H1 (cell line): ENCODE measurements around the gene MPDU1. TPM values are rescaled to one million over a fixed set of nuclear protein-coding genes. Genes with fewer than 3 reads are reported as not detected.

Experiments used
- CTCF ChIA-PET: fragments of 300-600 bp; sonication (Branson Sonifier 250); formaldehyde crosslinking; loops from one replicate; lab custom pipeline; 2021; ENCODE audit not compliant: partially characterized antibody; lab: Charles Lee
- POLR2A ChIA-PET: fragments of 300-600 bp; sonication (Branson Sonifier 250); formaldehyde crosslinking; loops from one replicate; lab custom pipeline; 2021; ENCODE audit warnings: inconsistent platforms; ENCODE audit not compliant: partially characterized antibody; lab: Charles Lee
- DNase-seq, 2 experiments: peaks; one replicate each; pipeline versions ENCODE4 v3.0.0 to v3.0.0-alpha.2; 2010 to 2022; ENCODE audit warnings: low spot score in 2 of 2, low read depth in 1 of 2, mixed read lengths in 1 of 2
- FAIRE-seq: peaks from 2 replicates; lab custom pipeline; 2011; peaks lifted over from hg19 to GRCh38; lab: Jason Lieb, UNC
- H2AFZ ChIP-seq: 2 replicates; pipeline ENCODE4 v1.8.1; 2012; ENCODE audit warnings: low read length, inconsistent platforms
- H2AK5ac ChIP-seq: 2 replicates; pipeline ENCODE4 v1.6.1; 2013; ENCODE audit warnings: low read depth, low read length
- H2BK120ac ChIP-seq: replicated peaks from 2 replicates; pipeline ENCODE3; 2013; ENCODE audit warnings: low read depth, low read length, inconsistent platforms
- H2BK12ac ChIP-seq: 2 replicates; pipeline ENCODE4 v1.6.1; 2013; ENCODE audit warnings: low read depth, low read length
- H2BK15ac ChIP-seq: 2 replicates; pipeline ENCODE4 v1.6.1; 2013; ENCODE audit warnings: low read length
- H2BK20ac ChIP-seq: 2 replicates; pipeline ENCODE4 v1.6.1; 2013; ENCODE audit warnings: low read length
- H2BK5ac ChIP-seq: 2 replicates; pipeline ENCODE4 v1.6.1; 2013; ENCODE audit warnings: low read depth, low read length
- H3K14ac ChIP-seq: 2 replicates; pipeline ENCODE4 v1.6.1; 2013; ENCODE audit warnings: inconsistent platforms; ENCODE audit not compliant: insufficient read length
- H3K18ac ChIP-seq: 2 replicates; pipeline ENCODE4 v1.6.1; 2013; ENCODE audit warnings: low read length; ENCODE audit errors: extremely low read depth
- H3K23ac ChIP-seq: 2 replicates; pipeline ENCODE4 v1.6.1; 2013; ENCODE audit warnings: inconsistent platforms; ENCODE audit not compliant: insufficient read length
- H3K23me2 ChIP-seq: 2 replicates; pipeline ENCODE4 v1.6.1; 2013; ENCODE audit warnings: low read depth, low read length
- H3K27ac ChIP-seq: 2 replicates; pipeline ENCODE4 v1.6.1; 2011; ENCODE audit warnings: low read depth, low read length, inconsistent platforms
- H3K27me3 ChIP-seq, 4 experiments: replicated peaks in 1 of 4; 1 replicate in 1 of 4; 2 replicates in 3 of 4; pipeline versions ENCODE4 v1.6.1 to v1.8.1; 2011 to 2013; ENCODE audit warnings: low read length in 3 of 4, mild to moderate bottlenecking in 3 of 4, inconsistent platforms in 2 of 4, mixed read lengths in 2 of 4, moderate library complexity in 1 of 4; ENCODE audit not compliant: control insufficient read depth in 3 of 4, insufficient read depth in 3 of 4; ENCODE audit errors: extremely low read depth in 1 of 4
- H3K36me3 ChIP-seq, 4 experiments: 2 replicates each; pipeline versions ENCODE4 v1.6.1 to v1.8.1; 2011 to 2013; ENCODE audit warnings: mild to moderate bottlenecking in 4 of 4, low read length in 3 of 4, moderate library complexity in 2 of 4, control low read depth in 1 of 4, inconsistent platforms in 1 of 4; ENCODE audit not compliant: insufficient read depth in 4 of 4, control insufficient read depth in 2 of 4
- H3K4ac ChIP-seq: replicated peaks from 2 replicates; pipeline ENCODE3; 2013; ENCODE audit warnings: low read length, low read depth, mixed read lengths, inconsistent platforms; ENCODE audit not compliant: insufficient read length
- H3K4me1 ChIP-seq, 4 experiments: replicated peaks in 1 of 4; 1 replicate in 1 of 4; 2 replicates in 3 of 4; pipeline versions ENCODE4 v1.6.1 to v1.8.1; 2011 to 2013; ENCODE audit warnings: low read length in 3 of 4, inconsistent platforms in 2 of 4, mixed read lengths in 1 of 4; ENCODE audit not compliant: insufficient read depth in 4 of 4, control insufficient read depth in 3 of 4
- H3K4me2 ChIP-seq, 2 experiments: 2 replicates each; pipeline versions ENCODE4 v1.6.1 to v1.8.1; 2011 to 2013; ENCODE audit warnings: low read depth in 2 of 2, low read length in 2 of 2, control low read depth in 1 of 2, inconsistent platforms in 1 of 2, mild to moderate bottlenecking in 1 of 2; ENCODE audit not compliant: insufficient read depth in 1 of 2
- H3K4me3 ChIP-seq, 4 experiments: fragments of 200-600, 300-600 bp in 1 of 4; sonication (generic), shearing (Covaris generic), sonication (Bioruptor Twin) in 1 of 4; 2 replicates each; pipeline versions ENCODE4 v1.5.1 to v1.8.1; 2011 to 2016; ENCODE audit warnings: low read length in 4 of 4, low read depth in 3 of 4, control low read depth in 2 of 4, inconsistent platforms in 2 of 4, mild to moderate bottlenecking in 2 of 4, mixed read lengths in 1 of 4, moderate library complexity in 1 of 4; ENCODE audit not compliant: insufficient read depth in 2 of 4; ENCODE audit errors: extremely low read depth in 1 of 4
- H3K56ac ChIP-seq: replicated peaks from 2 replicates; pipeline ENCODE3; 2013; ENCODE audit warnings: low read depth, mild to moderate bottlenecking, mixed read lengths, low read length, inconsistent platforms; ENCODE audit not compliant: insufficient read length
- H3K79me1 ChIP-seq: 2 replicates; pipeline ENCODE4 v1.6.1; 2013; ENCODE audit warnings: low read depth, low read length, control low read depth
- H3K79me2 ChIP-seq, 2 experiments: 2 replicates each; pipeline versions ENCODE4 v1.6.1 to v1.8.1; 2012 to 2013; ENCODE audit warnings: low read length in 2 of 2, mild to moderate bottlenecking in 2 of 2, inconsistent platforms in 1 of 2; ENCODE audit not compliant: insufficient read depth in 2 of 2, control insufficient read depth in 1 of 2
- H3K9ac ChIP-seq, 4 experiments: replicated peaks in 1 of 4; 1 replicate in 1 of 4; 2 replicates in 3 of 4; pipeline versions ENCODE4 v1.6.1 to v1.8.1; 2011 to 2013; ENCODE audit warnings: low read depth in 3 of 4, low read length in 3 of 4, control low read depth in 2 of 4, mild to moderate bottlenecking in 2 of 4, moderate library complexity in 2 of 4, inconsistent platforms in 1 of 4; ENCODE audit errors: extremely low read depth in 1 of 4
- H3K9me3 ChIP-seq, 2 experiments: 2 replicates each; pipeline versions ENCODE4 v1.6.1 to v1.8.1; 2012 to 2013; ENCODE audit warnings: mild to moderate bottlenecking in 2 of 2, moderate library complexity in 2 of 2, control low read depth in 1 of 2, inconsistent platforms in 1 of 2, low read depth in 1 of 2, low read length in 1 of 2, mixed read lengths in 1 of 2; ENCODE audit not compliant: insufficient read depth in 2 of 2
- H4K20me1 ChIP-seq, 2 experiments: replicated peaks in 1 of 2; 2 replicates each; pipeline versions ENCODE3 to v1.8.1; 2011 to 2013; ENCODE audit warnings: inconsistent platforms in 2 of 2, low read length in 2 of 2, mild to moderate bottlenecking in 1 of 2; ENCODE audit not compliant: insufficient read depth in 2 of 2, control insufficient read depth in 1 of 2
- H4K5ac ChIP-seq: 2 replicates; pipeline ENCODE4 v1.6.1; 2013; ENCODE audit warnings: low read length, low read depth, mixed read lengths, inconsistent platforms; ENCODE audit not compliant: insufficient read length
- H4K8ac ChIP-seq: 2 replicates; pipeline ENCODE4 v1.8.0; 2013; ENCODE audit warnings: mild to moderate bottlenecking, moderate library complexity, low read length, inconsistent platforms; ENCODE audit not compliant: insufficient read depth; ENCODE audit errors: extremely low read depth
- H4K91ac ChIP-seq: replicated peaks from 2 replicates; pipeline ENCODE3; 2013; ENCODE audit warnings: low read length, mixed read lengths, inconsistent platforms; ENCODE audit not compliant: insufficient read length
- HDAC2 ChIP-seq, 2 experiments: fragments of 300-600 bp in 1 of 2; sonication (generic) in 1 of 2; IDR thresholded peaks; 2 replicates each; pipeline ENCODE4 v1.6.1; 2011 to 2012; ENCODE audit warnings: low read depth in 2 of 2, low read length in 2 of 2, mild to moderate bottlenecking in 2 of 2, moderate library complexity in 2 of 2, borderline replicate concordance in 1 of 2, inconsistent platforms in 1 of 2
- HDAC6 ChIP-seq: IDR thresholded peaks from one replicate; pipeline ENCODE4 v1.7.1; 2012; ENCODE audit warnings: low read depth, mild to moderate bottlenecking, inconsistent platforms, low read length, moderate library complexity
- POLR2A ChIP-seq, 2 experiments: IDR thresholded peaks; 1 replicate in 1 of 2; 2 replicates in 1 of 2; pipeline ENCODE4 v1.6.1; 2011; ENCODE audit warnings: low read depth in 2 of 2, low read length in 2 of 2, mild to moderate bottlenecking in 2 of 2; ENCODE audit errors: control extremely low read depth in 1 of 2
- RAD21 ChIP-seq, 2 experiments: IDR thresholded peaks in 1 of 2; conservative IDR thresholded peaks in 1 of 2; 2 replicates each; pipeline ENCODE4 v1.6.1; 2011; ENCODE audit warnings: low read depth in 2 of 2, low read length in 2 of 2, improper control_type of control experiment in 1 of 2, inconsistent platforms in 1 of 2, mild to moderate bottlenecking in 1 of 2, moderate library complexity in 1 of 2
- SP2 ChIP-seq: IDR thresholded peaks from 2 replicates; pipeline ENCODE4 v1.6.1; 2012; ENCODE audit warnings: mild to moderate bottlenecking, low read length, inconsistent platforms
- TBP ChIP-seq: IDR thresholded peaks from 2 replicates; pipeline ENCODE4 v1.6.1; 2011; ENCODE audit warnings: low read depth, low read length, improper control_type of control experiment
- YY1 ChIP-seq: IDR thresholded peaks from 2 replicates; pipeline ENCODE4 v1.6.1; 2011; ENCODE audit warnings: low read depth, mild to moderate bottlenecking, low read length
- WGBS, 2 experiments: shearing (Covaris generic) in 1 of 2; methylation state at CpG; one replicate each; pipeline versions ENCODE4 v1.1.6 to v1.1.7; 2013 to 2015; ENCODE audit warnings: low lambda C conversion rate in 2 of 2, mixed read lengths in 2 of 2, inconsistent platforms in 1 of 2, low coverage in 1 of 2, missing lambda C conversion rate in 1 of 2; ENCODE audit not compliant: insufficient replicate concordance in 2 of 2, insufficient coverage in 1 of 2, insufficient read length in 1 of 2; ENCODE audit errors: extremely low coverage in 1 of 2, missing lambda C conversion rate in 1 of 2; 5-methylcytosine and 5-hydroxymethylcytosine counted together
- polyA plus RNA-seq, 7 experiments: library from polyadenylated mRNA; depleted of rRNA in 3 of 7; stranded (reverse) in 5 of 7; unstranded in 2 of 7; fragments of >200 nt in 5 of 7; fragments of 200-250 nt in 2 of 7; gene quantifications; 1 replicate in 5 of 7; 2 replicates in 1 of 7; 4 replicates in 1 of 7; pipeline versions ENCODE4 v1.2.1 to v1.2.3, GENCODE V29; 2011 to 2013; ENCODE audit warnings: missing spikeins in 2 of 7, mixed read lengths in 2 of 7
- total RNA-seq: library from RNA; stranded (reverse); fragmentation: NEBNext Ultra II Directional; extraction: Animal tissue kit (Norgen Biotek cat#: 25700); gene quantifications from 2 replicates; pipeline ENCODE4 v1.2.1, GENCODE V29; 2021
- TF ChIP-seq, protein P1 (sequence below), 3 experiments: IDR thresholded peaks; 1 replicate in 2 of 3; 2 replicates in 1 of 3; pipeline versions ENCODE4 v1.5.1 to v1.6.1; 2011; ENCODE audit warnings: low read length in 3 of 3, mild to moderate bottlenecking in 3 of 3, inconsistent platforms in 2 of 3, low read depth in 1 of 3, moderate library complexity in 1 of 3; ENCODE audit not compliant: insufficient read depth in 1 of 3; ENCODE audit errors: control extremely low read depth in 1 of 3

MPDU1 gene
- total and polyA plus RNA-seq, 2 of the 8 experiments (the other 6 are each of a cell fraction or from before 2014, with no cell fraction given), result 63.2 to 142 TPM

DNA sequence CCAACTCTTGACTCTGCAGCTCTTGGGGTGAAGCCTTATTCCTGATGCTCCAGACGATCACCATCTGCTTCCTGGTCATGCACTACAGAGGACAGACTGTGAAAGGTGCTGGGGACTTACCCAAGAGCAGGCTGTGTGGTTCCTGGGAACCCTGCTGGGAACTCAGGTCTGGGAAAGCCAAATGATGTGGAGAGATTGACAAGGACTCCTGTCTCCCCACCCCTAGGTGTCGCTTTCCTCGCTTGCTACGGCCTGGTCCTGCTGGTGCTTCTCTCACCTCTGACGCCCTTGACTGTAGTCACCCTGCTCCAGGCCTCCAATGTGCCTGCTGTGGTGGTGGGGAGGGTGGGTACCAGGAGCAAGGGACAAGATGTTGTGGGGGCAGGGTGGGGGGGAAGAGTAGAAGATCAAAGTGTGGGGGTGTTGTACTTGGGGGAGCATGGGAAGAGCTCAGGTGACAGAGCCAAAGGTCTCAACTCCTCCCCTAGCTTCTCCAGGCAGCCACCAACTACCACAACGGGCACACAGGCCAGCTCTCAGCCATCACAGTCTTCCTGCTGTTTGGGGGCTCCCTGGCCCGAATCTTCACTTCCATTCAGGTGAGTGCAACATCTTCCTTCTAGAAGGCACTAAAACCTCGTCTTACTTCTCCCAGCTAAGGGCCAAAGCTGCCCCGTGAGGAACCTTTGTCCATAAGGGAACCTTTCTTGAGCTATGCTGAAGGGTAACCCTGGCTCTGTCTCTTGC, 3.2 kb downstream of the MPDU1 start:
- H2BK120ac ChIP-seq, result no peak overlapping the region
- ChIA-PET POLR2A (interaction anchor here (0.6 to 28.5 kb wide), 8 partner anchors 14 to 100 kb away, joined by 3 to 1144 read pairs (median 28); partner anchors contain the start of genes CD68, SAT2, SENP3 and TNFSF12), CTCF (interaction anchor here (0.6 to 1.8 kb wide), 11 partner anchors 13 to 101 kb away, joined by 3 to 14 read pairs (median 3); partner anchors contain the start of genes FXR2 and TP53)
- H3K4me2 ChIP-seq, result no peak overlapping the region; a peak in 1 of 4 replicates
- H3K9me3 ChIP-seq, result no peaks in the 10 kb centered on the region
- H3K27me3 ChIP-seq, result no peaks in the 10 kb centered on the region
- H2BK12ac ChIP-seq, result no peak overlapping the region
- 77% methylated on average over 9 of the region's 9 CpGs; no CpG with 5 or more reads in 1 of the 2 experiments for WGBS, 2 experiments
- H4K5ac ChIP-seq, result no peak overlapping the region
- no peak overlapping the region for H3K14ac ChIP-seq
- no peak overlapping the region for H3K23ac ChIP-seq
- H4K20me1 ChIP-seq, result peaks cover 0 to 2% of the 10 kb centered on the region in 2 experiments
- peaks cover 6 to 31% (median 23%) of the 10 kb centered on the region in 4 experiments for H3K4me1 ChIP-seq
- no peak overlapping the region for H3K4ac ChIP-seq
- H2AK5ac ChIP-seq, result no peak overlapping the region
- no peak overlapping the region for H3K27ac ChIP-seq
- no peaks in the 10 kb centered on the region for H3K79me2 ChIP-seq
- peak in 1 of 2 experiments; percentile 49 for DNase-seq
- H4K8ac ChIP-seq, result no peak overlapping the region
- no peaks in the 10 kb centered on the region; the same call in none of the 2 replicates for H3K79me1 ChIP-seq
- no peak overlapping the region for H3K9ac ChIP-seq
- H4K91ac ChIP-seq, result no peak overlapping the region
- H3K56ac ChIP-seq, result no peak overlapping the region
- FAIRE-seq, result no peak
- no peak overlapping the region for H2BK20ac ChIP-seq
- no peak overlapping the region for H3K4me3 ChIP-seq
- no peak overlapping the region for H3K18ac ChIP-seq
- H2BK15ac ChIP-seq, result no peak overlapping the region
- no peak overlapping the region for H2AFZ ChIP-seq
- H2BK5ac ChIP-seq, result no peak overlapping the region; the same call in 1 of the 2 replicates
- H3K36me3 ChIP-seq, result peaks cover under 1 to 14% (median 4%) of the 10 kb centered on the region in 4 experiments; a peak in 5 of 8 replicates
- peaks cover 24% of the 10 kb centered on the region; the same call in 1 of the 2 replicates for H3K23me2 ChIP-seq
- peak; percentile 33 to 35; a peak in 3 of 4 replicates for TF ChIP-seq RAD21 (IDR thresholded peaks at IDR 0.05 in 1 of 2, conservative IDR thresholded peaks at IDR 0.05 in 1 of 2; ENCODE audit: low read depth in 2 of 2, low read length in 2 of 2)
- TF ChIP-seq HDAC6, result no peak
- no peak for TF ChIP-seq SP2
- no peak for TF ChIP-seq TBP
- no peak for TF ChIP-seq YY1
- TF ChIP-seq POLR2A (IDR thresholded peaks at IDR 0.05; ENCODE audit: control extremely low read depth in 1 of 2, low read depth in 2 of 2, low read length in 2 of 2), result peak in 1 of 2 experiments; percentile 17; a peak in 1 of 3 replicates
- TF ChIP-seq, protein P1, sequence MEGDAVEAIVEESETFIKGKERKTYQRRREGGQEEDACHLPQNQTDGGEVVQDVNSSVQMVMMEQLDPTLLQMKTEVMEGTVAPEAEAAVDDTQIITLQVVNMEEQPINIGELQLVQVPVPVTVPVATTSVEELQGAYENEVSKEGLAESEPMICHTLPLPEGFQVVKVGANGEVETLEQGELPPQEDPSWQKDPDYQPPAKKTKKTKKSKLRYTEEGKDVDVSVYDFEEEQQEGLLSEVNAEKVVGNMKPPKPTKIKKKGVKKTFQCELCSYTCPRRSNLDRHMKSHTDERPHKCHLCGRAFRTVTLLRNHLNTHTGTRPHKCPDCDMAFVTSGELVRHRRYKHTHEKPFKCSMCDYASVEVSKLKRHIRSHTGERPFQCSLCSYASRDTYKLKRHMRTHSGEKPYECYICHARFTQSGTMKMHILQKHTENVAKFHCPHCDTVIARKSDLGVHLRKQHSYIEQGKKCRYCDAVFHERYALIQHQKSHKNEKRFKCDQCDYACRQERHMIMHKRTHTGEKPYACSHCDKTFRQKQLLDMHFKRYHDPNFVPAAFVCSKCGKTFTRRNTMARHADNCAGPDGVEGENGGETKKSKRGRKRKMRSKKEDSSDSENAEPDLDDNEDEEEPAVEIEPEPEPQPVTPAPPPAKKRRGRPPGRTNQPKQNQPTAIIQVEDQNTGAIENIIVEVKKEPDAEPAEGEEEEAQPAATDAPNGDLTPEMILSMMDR (IDR thresholded peaks at IDR 0.05; ENCODE audit: control extremely low read depth in 1 of 3, insufficient read depth in 1 of 3, low read depth in 1 of 3, low read length in 3 of 3), result peak; percentile 23 to 64 (median 63); a peak in 3 of 4 replicates
- no peak for TF ChIP-seq HDAC2 (IDR thresholded peaks at IDR 0.05; ENCODE audit: borderline replicate concordance in 1 of 2, low read depth in 2 of 2, low read length in 2 of 2)
